Measurements from ENCODE around the gene CCDC69.

DNA sequence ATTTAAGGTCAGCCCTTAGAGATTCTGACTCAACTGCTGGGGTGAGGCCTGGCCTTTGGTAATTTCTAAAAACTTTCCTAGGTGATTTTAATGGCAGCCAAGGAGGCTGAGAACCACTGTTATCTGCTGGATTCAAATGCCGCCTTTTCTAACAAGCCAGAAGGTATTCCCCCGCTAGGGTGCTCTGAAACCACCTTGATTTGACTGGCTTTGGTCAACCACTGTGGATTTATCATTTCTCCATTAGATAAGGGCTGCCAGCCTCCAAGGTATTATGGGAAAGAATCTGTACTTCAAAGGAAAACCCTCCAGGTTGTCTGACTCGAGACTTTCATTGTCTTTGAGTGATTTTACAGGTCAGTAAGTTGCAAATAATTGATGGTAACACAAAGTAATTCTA, 70.6 kb downstream of the CCDC69 start:
- no peak for TF ChIP-seq POLR2A (IDR thresholded peaks at IDR 0.05)
- TF ChIP-seq, protein P1, sequence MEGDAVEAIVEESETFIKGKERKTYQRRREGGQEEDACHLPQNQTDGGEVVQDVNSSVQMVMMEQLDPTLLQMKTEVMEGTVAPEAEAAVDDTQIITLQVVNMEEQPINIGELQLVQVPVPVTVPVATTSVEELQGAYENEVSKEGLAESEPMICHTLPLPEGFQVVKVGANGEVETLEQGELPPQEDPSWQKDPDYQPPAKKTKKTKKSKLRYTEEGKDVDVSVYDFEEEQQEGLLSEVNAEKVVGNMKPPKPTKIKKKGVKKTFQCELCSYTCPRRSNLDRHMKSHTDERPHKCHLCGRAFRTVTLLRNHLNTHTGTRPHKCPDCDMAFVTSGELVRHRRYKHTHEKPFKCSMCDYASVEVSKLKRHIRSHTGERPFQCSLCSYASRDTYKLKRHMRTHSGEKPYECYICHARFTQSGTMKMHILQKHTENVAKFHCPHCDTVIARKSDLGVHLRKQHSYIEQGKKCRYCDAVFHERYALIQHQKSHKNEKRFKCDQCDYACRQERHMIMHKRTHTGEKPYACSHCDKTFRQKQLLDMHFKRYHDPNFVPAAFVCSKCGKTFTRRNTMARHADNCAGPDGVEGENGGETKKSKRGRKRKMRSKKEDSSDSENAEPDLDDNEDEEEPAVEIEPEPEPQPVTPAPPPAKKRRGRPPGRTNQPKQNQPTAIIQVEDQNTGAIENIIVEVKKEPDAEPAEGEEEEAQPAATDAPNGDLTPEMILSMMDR (IDR thresholded peaks at IDR 0.05), result no peak

Measured in body of pancreas (tissue), 4 donors.